Body of pancreas (tissue), 4 donors: ENCODE results near the gene VWF. TPM values are rescaled to one million over a fixed set of nuclear protein-coding genes. Genes with fewer than 3 reads are reported as not detected.

Source experiments
- ATAC-seq: fragments of 150-250 bp; one replicate; pipeline ENCODE4 v1.9.1; 2016
- DNase-seq, 4 donors: peaks; one replicate each; pipeline ENCODE4 v3.0.0-alpha.2; 2019
- H3K27ac ChIP-seq, 4 donors: fragments of 200-600 bp; sonication (generic); 1 replicate in 3 of 4; 2 replicates in 1 of 4; pipeline versions ENCODE4 v1.5.1 to v1.6.1; 2016 to 2019; ENCODE audit warnings: mild to moderate bottlenecking in 1 of 4, mixed read lengths in 1 of 4, moderate library complexity in 1 of 4
- H3K27me3 ChIP-seq, 2 donors: fragments of 200-600 bp; sonication (generic); one replicate each; pipeline ENCODE4 v1.6.0; 2016; ENCODE audit warnings: mild to moderate bottlenecking in 1 of 2
- H3K36me3 ChIP-seq, 2 donors: fragments of 200-600 bp; sonication (generic); replicated peaks in 1 of 2; 2 replicates each; pipeline ENCODE4 v1.5.1; 2016; ENCODE audit warnings: low read depth in 2 of 2; ENCODE audit not compliant: insufficient read depth in 1 of 2
- H3K4me1 ChIP-seq: fragments of 200-600 bp; sonication (generic); one replicate; pipeline ENCODE4 v1.6.0; 2016
- H3K4me3 ChIP-seq, 2 donors: fragments of 200-600 bp; sonication (generic); 1 replicate in 1 of 2; 2 replicates in 1 of 2; pipeline ENCODE4 v1.5.1; 2016 to 2019
- H3K9me3 ChIP-seq, 3 donors: fragments of 200-600 bp; sonication (generic); 1 replicate in 2 of 3; 2 replicates in 1 of 3; pipeline ENCODE4 v1.5.1; 2016
- CTCF ChIP-seq, 7 experiments: fragments of 450-650 bp in 4 of 7; fragments of 200-600 bp in 3 of 7; sonication (generic) in 3 of 7; IDR thresholded peaks; one replicate each; pipeline ENCODE4 v1.5.1; 2016 to 2019; ENCODE audit warnings: antibody characterized with exemption in 7 of 7
- POLR2A ChIP-seq, 3 donors: fragments of 450-650 bp; IDR thresholded peaks; one replicate each; pipeline ENCODE4 v1.6.1; 2016; ENCODE audit warnings: antibody characterized with exemption in 3 of 3, mild to moderate bottlenecking in 2 of 3
- whole genome bisulfite sequencing, 2 donors: methylation state at CpG; one replicate each; pipeline ENCODE4 v1.1.5; 2017; 5-methylcytosine and 5-hydroxymethylcytosine counted together
- intact Hi-C: fragments of 100-400 bp; cut with DNase I; formaldehyde crosslinking; loops from one replicate; pipeline ENCODE4 v1.15.1; 2023
- total RNA-seq, 2 donors: library from RNA; depleted of rRNA; stranded (reverse); fragments of >200 nt; gene quantifications; one replicate each; pipeline ENCODE4 v1.1.0, GENCODE V29; 2016

Gene VWF
- total RNA-seq, 2 donors from 2014 or later = 76.1 to 78.1 TPM

GRCh38 chr12:6046511-6047180, 77.8 kb downstream of the VWF start:
- intact Hi-C loops = no loop called here
- H3K27me3 ChIP-seq = no peaks in the 10 kb centered on the region
- TF ChIP-seq CTCF (IDR thresholded peaks at IDR 0.05) = no peak
- TF ChIP-seq POLR2A (IDR thresholded peaks at IDR 0.05) = no peak
- no peak overlapping the region for H3K4me3 ChIP-seq
- WGBS, 2 donors = 69% methylated on average over 12 to 17 of the region's 17 CpGs
- H3K4me1 ChIP-seq = no peaks in the 10 kb centered on the region
- DNase-seq (no peak), ATAC-seq (no peak)
- H3K9me3 ChIP-seq = no peaks in the 10 kb centered on the region
- no peaks in the 10 kb centered on the region for H3K36me3 ChIP-seq
- no peak overlapping the region for H3K27ac ChIP-seq

GRCh38 chr12:6045438-6045837, 79.0 kb downstream of the VWF start:
- no peaks in the 10 kb centered on the region for H3K36me3 ChIP-seq
- H3K9me3 ChIP-seq = no peaks in the 10 kb centered on the region
- no peak for ATAC-seq
- H3K4me1 ChIP-seq = no peaks in the 10 kb centered on the region
- DNase-seq = no peak
- H3K27me3 ChIP-seq = peaks cover 0 to under 1% of the 10 kb centered on the region in 2 donors
- intact Hi-C loops = no loop called here
- no peak for TF ChIP-seq CTCF (IDR thresholded peaks at IDR 0.05)
- no peak for TF ChIP-seq POLR2A (IDR thresholded peaks at IDR 0.05)
- H3K4me3 ChIP-seq = no peak overlapping the region
- WGBS, 2 donors = 53 to 66% methylated on average over 6 of the region's 6 CpGs
- no peak overlapping the region for H3K27ac ChIP-seq

GRCh38 chr12:6044082-6044481, 80.4 kb downstream of the VWF start:
- 36 to 44% methylated on average over 4 to 8 of the region's 8 CpGs for WGBS, 2 donors
- ATAC-seq (no peak), DNase-seq (no peak)
- Histone ChIP-seq H3K4me3 (no peak overlapping the region), H3K9me3 (no peaks in the 10 kb centered on the region), H3K36me3 (no peaks in the 10 kb centered on the region), H3K27me3 (peaks cover 0 to 4% of the 10 kb centered on the region in 2 donors), H3K4me1 (no peaks in the 10 kb centered on the region), H3K27ac (no peak overlapping the region)
- no peak for TF ChIP-seq CTCF (IDR thresholded peaks at IDR 0.05)
- no peak for TF ChIP-seq POLR2A (IDR thresholded peaks at IDR 0.05)
- intact Hi-C loops = loop anchor here (5.0 kb wide), 1 partner anchor 57 kb away; no protein-coding TSS in a partner anchor

- intact Hi-C loops = loop anchor here (5.0 kb wide), 1 partner anchor 55 kb away; no protein-coding TSS in a partner anchor
- DNase-seq = no peak
- 64 to 78% methylated on average over 16 of the region's 16 CpGs for WGBS, 2 donors
- H3K4me3 ChIP-seq = no peak overlapping the region
- TF ChIP-seq CTCF (IDR thresholded peaks at IDR 0.05) (no peak), POLR2A (IDR thresholded peaks at IDR 0.05) (no peak)
- no peaks in the 10 kb centered on the region for H3K9me3 ChIP-seq
- no peaks in the 10 kb centered on the region for H3K36me3 ChIP-seq
- ATAC-seq = no peak
- no peaks in the 10 kb centered on the region for H3K4me1 ChIP-seq
- H3K27me3 ChIP-seq = peaks cover 0 to 4% of the 10 kb centered on the region in 2 donors
- H3K27ac ChIP-seq = no peak overlapping the region
Observed at GRCh38 chr12:6042446-6042845, 82.0 kb downstream of the VWF start.

- no peaks in the 10 kb centered on the region for H3K4me1 ChIP-seq
- no peaks in the 10 kb centered on the region for H3K9me3 ChIP-seq
- H3K27ac ChIP-seq = no peak overlapping the region
- peaks cover 0 to 4% of the 10 kb centered on the region in 2 donors for H3K27me3 ChIP-seq
- no peaks in the 10 kb centered on the region for H3K36me3 ChIP-seq
- DNase-seq = no peak
- no peak for ATAC-seq
- WGBS, 2 donors = 41 to 47% methylated on average over 7 of the region's 7 CpGs
- TF ChIP-seq POLR2A (IDR thresholded peaks at IDR 0.05) (no peak), CTCF (IDR thresholded peaks at IDR 0.05) (no peak)
- no peak overlapping the region for H3K4me3 ChIP-seq
- intact Hi-C loops = loop anchor here (5.0 kb wide), 1 partner anchor 55 kb away; no protein-coding TSS in a partner anchor
Observed at GRCh38 chr12:6041891-6042290, 82.6 kb downstream of the VWF start.
